ENCODE data around the gene RHOH. TPM values are rescaled to one million over a fixed set of nuclear protein-coding genes. Genes with fewer than 3 reads are reported as not detected.
"Not testable (repeated sequence)": the region's sequence is repeated elsewhere in the genome, so short reads cannot be mapped to it uniquely, and the experiment has no call there.

RHOH gene
- total RNA-seq, 2 donors from 2014 or later: 81.2 to 82.9 TPM

- peak overlapping the region; percentile 94 to 97 for H3K27ac Mint-ChIP-seq
- DNase-seq (ENCODE audit: low spot score in 2 of 2): peak; percentile 70 to 86
- peaks cover 8 to 25% of the 10 kb centered on the region in 2 donors for H3K9me3 Mint-ChIP-seq
- H3K36me3 Mint-ChIP-seq: peaks cover 13 to 52% of the 10 kb centered on the region in 2 donors
- ATAC-seq: peak; percentile 90 to 94
Measured at GRCh38 chr4:40283968-40284367, 87.1 kb downstream of the RHOH start.

DNA sequence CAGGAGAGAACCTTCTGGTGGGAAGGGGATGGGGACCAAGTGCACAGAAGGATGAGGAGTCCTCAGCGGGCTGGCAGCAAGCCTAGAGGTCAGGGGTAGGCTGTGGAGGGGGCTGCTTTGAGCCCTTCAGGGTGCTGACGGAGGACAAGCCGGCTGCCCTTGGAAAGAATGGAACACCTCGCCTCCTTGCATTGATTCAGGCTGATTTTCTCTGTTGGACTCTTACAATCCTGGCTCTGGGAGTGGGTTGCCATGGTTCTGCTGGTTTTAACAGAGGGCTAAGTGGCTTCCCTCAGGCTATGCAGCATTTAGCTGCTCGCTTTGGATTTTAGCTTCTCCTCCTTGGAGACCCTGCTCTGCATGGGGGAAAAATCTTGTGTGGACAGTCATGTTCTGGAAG is 88.9 kb downstream of the RHOH start:
- H3K9me3 Mint-ChIP-seq: peaks cover 8 to 22% of the 10 kb centered on the region in 2 donors
- H3K27ac Mint-ChIP-seq: peak overlapping the region in 1 of 2 donors; percentile 26
- peaks cover 13 to 50% of the 10 kb centered on the region in 2 donors for H3K36me3 Mint-ChIP-seq
- DNase-seq (ENCODE audit: low spot score in 2 of 2): no peak
- no peak for ATAC-seq

DNA sequence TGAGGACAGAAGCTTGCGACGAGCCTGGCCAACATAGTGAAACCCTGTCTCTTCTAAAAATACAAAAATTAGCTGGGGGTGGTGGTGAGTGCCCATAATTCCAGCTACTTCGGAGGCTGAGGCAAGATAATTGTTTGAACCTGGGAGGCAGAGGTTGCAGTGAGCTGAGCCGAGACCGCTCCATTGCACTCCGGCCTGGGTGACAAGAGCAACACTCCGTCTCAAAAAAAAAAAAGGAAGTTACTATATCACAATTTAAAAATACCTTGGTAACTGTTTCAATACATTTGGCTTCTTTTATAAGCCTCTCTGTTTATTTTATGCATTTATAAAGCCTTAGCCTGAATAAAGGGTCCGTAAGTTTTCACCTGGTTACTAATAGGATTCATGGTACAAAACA is 91.7 kb downstream of the RHOH start:
- peaks cover 9 to 32% of the 10 kb centered on the region in 2 donors for H3K36me3 Mint-ChIP-seq
- DNase-seq (ENCODE audit: low spot score in 2 of 2): no peak
- H3K9me3 Mint-ChIP-seq: peaks cover 10 to 15% of the 10 kb centered on the region in 2 donors
- ATAC-seq: no peak
- H3K27ac Mint-ChIP-seq: peak overlapping the region; percentile 75 to 76

GRCh38 chr4:40289366-40290188 is 92.7 kb downstream of the RHOH start:
- H3K9me3 Mint-ChIP-seq: peaks cover 7 to 12% of the 10 kb centered on the region in 2 donors
- peak; percentile 83 to 93 for ATAC-seq
- DNase-seq (ENCODE audit: low spot score in 2 of 2): peak in 1 of 2 donors; percentile 25
- H3K27ac Mint-ChIP-seq: peak overlapping the region; percentile 75 to 76
- H3K36me3 Mint-ChIP-seq: peaks cover 3 to 26% of the 10 kb centered on the region in 2 donors

- peak overlapping the region in 1 of 2 donors; percentile 76 for H3K27ac Mint-ChIP-seq
- not testable (repeated sequence) for DNase-seq (ENCODE audit: low spot score in 2 of 2); H3K9me3 Mint-ChIP-seq
- H3K36me3 Mint-ChIP-seq: peaks cover 0 to 20% of the 10 kb centered on the region in 2 donors
- peak; percentile 21 to 48 for ATAC-seq
Measured at GRCh38 chr4:40290611-40291186, 93.9 kb downstream of the RHOH start.

- Mint-ChIP-seq H3K27ac (peak overlapping the region in 1 of 2 donors; percentile 38), H3K9me3 (peaks cover 5 to 9% of the 10 kb centered on the region in 2 donors), H3K36me3 (peaks cover 2 to 15% of the 10 kb centered on the region in 2 donors)
- no peak for DNase-seq (ENCODE audit: low spot score in 2 of 2)
- peak in 1 of 2 donors; percentile 75 for ATAC-seq
Measured at GRCh38 chr4:40292313-40292759, 95.5 kb downstream of the RHOH start.

GRCh38 chr4:40294339-40294738 is 97.5 kb downstream of the RHOH start:
- DNase-seq (ENCODE audit: low spot score in 2 of 2): no peak
- peaks cover 9 to 10% of the 10 kb centered on the region in 2 donors for H3K9me3 Mint-ChIP-seq
- no peak for ATAC-seq
- peaks cover 5 to 9% of the 10 kb centered on the region in 2 donors for H3K36me3 Mint-ChIP-seq
- no peak overlapping the region for H3K27ac Mint-ChIP-seq

- ATAC-seq; H3K36me3 Mint-ChIP-seq; H3K27ac Mint-ChIP-seq; H3K9me3 Mint-ChIP-seq; DNase-seq (ENCODE audit: low spot score in 2 of 2): not testable (repeated sequence)
Measured at GRCh38 chr4:40295030-40295429, 98.2 kb downstream of the RHOH start.

GRCh38 chr4:40295572-40295971 is 98.7 kb downstream of the RHOH start:
- DNase-seq (ENCODE audit: low spot score in 2 of 2): no peak
- no peak for ATAC-seq
- peaks cover 9 to 10% of the 10 kb centered on the region in 2 donors for H3K9me3 Mint-ChIP-seq
- H3K36me3 Mint-ChIP-seq: peaks cover 5 to 9% of the 10 kb centered on the region in 2 donors
- H3K27ac Mint-ChIP-seq: no peak overlapping the region

Other genes with a start within 250 kb of the RHOH start
- gene PDS5A, start 219.1 kb upstream of the RHOH start, total RNA-seq: 100 to 1,000 TPM in 1 of 2 donors, 10 to 100 TPM in 1; 95.7 to 105 TPM
- gene N4BP2, start 140.2 kb upstream of the RHOH start, total RNA-seq: 10 to 100 TPM; 16.1 to 18.6 TPM
- not detected for gene CHRNA9, start 138.3 kb downstream of the RHOH start, total RNA-seq

Measured in activated naive CD4-positive, alpha-beta T cell treated with anti-CD3 and anti-CD28 coated beads, Interleukin-2, amount 50 U/mL, for 72 hours (primary cell).